HG02973 (cell line): ENCODE measurements around the gene WDR70.
"Not testable (repeated sequence)": the region's sequence is repeated elsewhere in the genome, so short reads cannot be mapped to it uniquely, and the experiment has no call there.

Experiments
- ATAC-seq: cut with Tn5 transposase; IDR thresholded peaks from one replicate; pipeline ENCODE4 v1.9.1; 2021; ENCODE audit warnings: moderate library complexity; ENCODE audit not compliant: unreplicated experiment

The WDR70 gene

GRCh38 chr5:37628876-37629275 is 249.8 kb downstream of the WDR70 start:
- no peak for ATAC-seq

- no peak for ATAC-seq
Observed at GRCh38 chr5:37631939-37632338, 252.8 kb downstream of the WDR70 start.

GRCh38 chr5:37637165-37637845 is 258.2 kb downstream of the WDR70 start:
- no peak for ATAC-seq

- no peak for ATAC-seq
Observed at GRCh38 chr5:37638897-37639296, 259.8 kb downstream of the WDR70 start.

GRCh38 chr5:37640088-37640487 is 261.0 kb downstream of the WDR70 start:
- no peak for ATAC-seq

- ATAC-seq, result no peak
Observed at GRCh38 chr5:37641933-37642332, 262.8 kb downstream of the WDR70 start.

- ATAC-seq, result no peak
Observed at GRCh38 chr5:37645707-37646106, 266.6 kb downstream of the WDR70 start.

- not testable (repeated sequence) for ATAC-seq
Observed at GRCh38 chr5:37654566-37654965, 275.4 kb downstream of the WDR70 start.

GRCh38 chr5:37657046-37657445 is 277.9 kb downstream of the WDR70 start:
- no peak for ATAC-seq

GRCh38 chr5:37658440-37658839 is 279.3 kb downstream of the WDR70 start:
- no peak for ATAC-seq

- ATAC-seq, result no peak
Observed at GRCh38 chr5:37660319-37660718, 281.2 kb downstream of the WDR70 start.

- no peak for ATAC-seq
Observed at GRCh38 chr5:37661227-37661920, 282.3 kb downstream of the WDR70 start.

- ATAC-seq, result no peak
Observed at GRCh38 chr5:37661951-37662350, 282.8 kb downstream of the WDR70 start.

- no peak for ATAC-seq
Observed at GRCh38 chr5:37662362-37662761, 283.2 kb downstream of the WDR70 start.

- no peak for ATAC-seq
Observed at GRCh38 chr5:37662789-37663485, 283.8 kb downstream of the WDR70 start.

GRCh38 chr5:37663538-37663937 is 284.4 kb downstream of the WDR70 start:
- no peak for ATAC-seq

- no peak for ATAC-seq
Observed at GRCh38 chr5:37664551-37664950, 285.4 kb downstream of the WDR70 start.

- ATAC-seq, result no peak
Observed at GRCh38 chr5:37665272-37665671, 286.2 kb downstream of the WDR70 start.

- ATAC-seq, result no peak
Observed at GRCh38 chr5:37665889-37666288, 286.8 kb downstream of the WDR70 start.

- no peak for ATAC-seq
Observed at GRCh38 chr5:37667430-37667829, 288.3 kb downstream of the WDR70 start.

GRCh38 chr5:37667846-37668245 is 288.7 kb downstream of the WDR70 start:
- no peak for ATAC-seq

GRCh38 chr5:37668524-37669047 is 289.5 kb downstream of the WDR70 start:
- no peak for ATAC-seq
